WI38 (cell line): ENCODE measurements around the gene GPR45.

Experiments
- H3K4me3 ChIP-seq: 2 replicates; pipeline ENCODE4 v1.5.1; 2011; ENCODE audit warnings: low read depth, mild to moderate bottlenecking, control low read depth, low read length
- TF ChIP-seq, protein P1 (sequence below): IDR thresholded peaks from 2 replicates; pipeline ENCODE4 v1.5.1; 2012; ENCODE audit warnings: low read depth, mild to moderate bottlenecking, control low read depth, low read length

The GPR45 gene

DNA sequence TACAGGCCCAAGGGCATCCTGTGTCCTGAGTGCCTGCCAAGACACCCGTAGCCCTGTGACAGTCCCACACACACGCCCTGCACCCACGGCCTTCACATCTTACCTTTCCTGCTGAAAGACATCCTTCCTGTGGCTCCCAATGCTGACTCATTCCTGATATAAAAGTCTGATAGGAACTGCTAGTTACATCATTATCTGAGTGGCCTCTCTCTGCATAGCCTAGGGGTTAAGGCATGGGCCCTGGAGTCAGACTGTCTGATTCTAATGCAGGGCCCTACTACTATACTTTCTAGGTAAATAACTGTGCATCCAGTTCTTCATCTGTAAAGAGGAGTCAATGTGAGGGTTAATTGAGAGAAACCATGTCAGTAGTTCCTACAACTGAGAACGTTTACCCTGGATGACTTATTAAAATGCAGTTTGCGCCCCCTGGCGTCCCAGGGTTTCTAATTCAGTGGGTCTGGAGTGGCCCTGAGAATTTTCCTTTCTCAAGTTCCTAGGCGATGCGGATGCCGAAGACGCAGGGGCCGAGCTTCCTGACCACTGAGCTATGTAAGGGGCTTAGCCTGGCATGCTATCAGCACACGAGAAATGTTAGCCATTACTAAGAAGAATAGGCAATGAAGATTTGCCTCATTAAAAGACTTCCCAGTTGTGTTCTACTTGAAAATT, 6.0 kb upstream of the GPR45 start:
- TF ChIP-seq, protein P1, sequence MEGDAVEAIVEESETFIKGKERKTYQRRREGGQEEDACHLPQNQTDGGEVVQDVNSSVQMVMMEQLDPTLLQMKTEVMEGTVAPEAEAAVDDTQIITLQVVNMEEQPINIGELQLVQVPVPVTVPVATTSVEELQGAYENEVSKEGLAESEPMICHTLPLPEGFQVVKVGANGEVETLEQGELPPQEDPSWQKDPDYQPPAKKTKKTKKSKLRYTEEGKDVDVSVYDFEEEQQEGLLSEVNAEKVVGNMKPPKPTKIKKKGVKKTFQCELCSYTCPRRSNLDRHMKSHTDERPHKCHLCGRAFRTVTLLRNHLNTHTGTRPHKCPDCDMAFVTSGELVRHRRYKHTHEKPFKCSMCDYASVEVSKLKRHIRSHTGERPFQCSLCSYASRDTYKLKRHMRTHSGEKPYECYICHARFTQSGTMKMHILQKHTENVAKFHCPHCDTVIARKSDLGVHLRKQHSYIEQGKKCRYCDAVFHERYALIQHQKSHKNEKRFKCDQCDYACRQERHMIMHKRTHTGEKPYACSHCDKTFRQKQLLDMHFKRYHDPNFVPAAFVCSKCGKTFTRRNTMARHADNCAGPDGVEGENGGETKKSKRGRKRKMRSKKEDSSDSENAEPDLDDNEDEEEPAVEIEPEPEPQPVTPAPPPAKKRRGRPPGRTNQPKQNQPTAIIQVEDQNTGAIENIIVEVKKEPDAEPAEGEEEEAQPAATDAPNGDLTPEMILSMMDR: peak; percentile 73
- H3K4me3 ChIP-seq: no peak overlapping the region

DNA sequence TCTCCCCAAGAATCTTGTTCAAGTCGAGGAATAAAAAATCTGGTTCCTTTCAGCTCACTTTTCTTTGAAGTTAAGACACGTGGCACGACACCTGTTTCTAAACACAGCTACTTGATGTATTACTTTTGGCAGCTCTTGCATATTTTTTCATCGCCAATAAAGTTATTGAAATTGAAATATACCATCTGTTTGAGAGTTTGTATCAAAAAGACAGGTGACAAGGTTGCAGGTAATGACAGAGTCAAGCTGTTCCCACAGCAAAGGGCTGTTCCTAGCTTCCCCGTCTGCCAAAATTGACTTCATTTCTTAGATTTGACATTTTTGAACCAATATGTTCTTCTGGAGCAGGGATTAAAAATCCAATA, 5.5 kb upstream of the GPR45 start:
- no peak overlapping the region for H3K4me3 ChIP-seq
- TF ChIP-seq, protein P1: no peak

DNA sequence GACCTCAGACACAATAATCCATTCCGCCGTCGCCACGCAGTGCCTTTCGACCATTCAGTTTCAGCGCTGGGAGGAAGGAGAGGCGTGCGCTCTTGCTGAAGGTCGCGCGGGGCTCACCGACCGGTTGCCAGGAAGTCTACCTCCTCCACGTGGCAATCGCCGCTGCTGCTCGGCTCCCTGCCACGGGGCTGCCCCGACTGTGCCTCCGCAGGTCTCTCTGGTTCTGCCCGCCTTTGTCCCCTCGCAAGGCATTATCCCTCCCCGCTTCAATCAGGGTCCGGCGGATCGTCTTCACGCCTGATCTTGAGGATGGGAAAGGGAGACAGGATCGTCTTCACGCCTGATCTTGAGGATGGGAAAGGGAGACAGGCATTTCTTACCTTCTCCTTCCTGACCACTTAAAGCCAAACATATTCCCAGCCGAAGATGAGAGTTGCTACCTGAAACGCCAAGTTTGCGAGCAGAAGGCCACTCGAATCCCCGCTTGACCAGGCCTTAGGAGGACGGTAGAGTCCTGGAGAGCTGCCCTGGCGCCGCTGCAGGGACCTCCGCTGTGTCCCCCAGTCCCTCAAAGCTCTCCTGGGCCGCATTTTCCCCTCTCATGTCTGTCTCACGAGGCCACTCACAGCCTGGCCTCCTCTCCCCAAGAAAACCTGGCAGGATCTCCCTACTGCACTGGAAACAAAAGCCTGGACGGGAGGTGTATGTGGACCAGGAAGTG, 4.3 kb upstream of the GPR45 start:
- no peak overlapping the region for H3K4me3 ChIP-seq
- TF ChIP-seq, protein P1: no peak

DNA sequence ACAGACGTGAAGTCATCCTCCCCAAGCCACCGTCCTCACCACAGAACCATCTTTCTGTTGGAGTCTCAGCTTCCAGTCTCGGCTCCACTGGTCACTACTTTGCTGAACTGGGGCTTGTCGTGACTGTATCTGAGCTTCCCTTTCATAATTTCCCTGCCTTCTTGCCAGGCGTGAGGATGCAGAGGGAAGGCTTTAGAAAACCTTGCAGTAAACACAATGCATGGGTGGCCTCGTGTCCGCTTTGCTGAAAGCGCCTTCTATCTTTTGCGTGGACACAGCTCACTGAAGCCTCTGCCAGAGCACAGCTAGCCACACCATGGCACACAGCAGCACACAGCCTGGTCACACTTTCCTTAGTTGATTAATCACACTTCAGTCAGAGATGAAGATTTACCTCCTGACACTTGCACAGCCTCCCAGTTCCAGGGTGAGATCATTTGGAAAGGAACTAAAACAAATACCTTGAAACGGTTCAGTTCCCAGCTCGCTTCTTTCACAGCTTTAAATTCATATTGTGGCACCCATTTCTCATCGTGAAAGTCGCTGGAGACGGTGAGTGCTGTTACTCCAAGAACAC, 2.8 kb upstream of the GPR45 start:
- TF ChIP-seq, protein P1: no peak
- H3K4me3 ChIP-seq: no peak overlapping the region

DNA sequence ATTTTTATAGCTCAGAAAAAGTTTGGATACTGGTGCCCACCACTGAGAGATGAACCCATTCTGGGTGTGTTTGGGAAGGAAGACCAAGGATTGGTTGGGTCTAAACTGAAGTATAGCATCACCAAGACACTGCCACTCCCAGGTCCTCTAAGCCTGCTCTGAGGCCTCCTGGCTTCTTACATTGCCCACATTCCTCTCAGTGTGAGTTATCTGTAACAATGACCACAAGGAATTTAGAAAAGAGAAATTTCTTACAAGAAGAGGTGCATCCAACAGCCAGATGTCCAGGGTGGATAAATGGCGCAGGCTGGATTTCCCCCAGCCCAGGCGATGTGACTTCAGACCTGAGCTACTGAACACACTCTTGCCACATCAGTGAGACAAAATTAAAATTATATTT, 1.6 kb upstream of the GPR45 start:
- TF ChIP-seq, protein P1: no peak

DNA sequence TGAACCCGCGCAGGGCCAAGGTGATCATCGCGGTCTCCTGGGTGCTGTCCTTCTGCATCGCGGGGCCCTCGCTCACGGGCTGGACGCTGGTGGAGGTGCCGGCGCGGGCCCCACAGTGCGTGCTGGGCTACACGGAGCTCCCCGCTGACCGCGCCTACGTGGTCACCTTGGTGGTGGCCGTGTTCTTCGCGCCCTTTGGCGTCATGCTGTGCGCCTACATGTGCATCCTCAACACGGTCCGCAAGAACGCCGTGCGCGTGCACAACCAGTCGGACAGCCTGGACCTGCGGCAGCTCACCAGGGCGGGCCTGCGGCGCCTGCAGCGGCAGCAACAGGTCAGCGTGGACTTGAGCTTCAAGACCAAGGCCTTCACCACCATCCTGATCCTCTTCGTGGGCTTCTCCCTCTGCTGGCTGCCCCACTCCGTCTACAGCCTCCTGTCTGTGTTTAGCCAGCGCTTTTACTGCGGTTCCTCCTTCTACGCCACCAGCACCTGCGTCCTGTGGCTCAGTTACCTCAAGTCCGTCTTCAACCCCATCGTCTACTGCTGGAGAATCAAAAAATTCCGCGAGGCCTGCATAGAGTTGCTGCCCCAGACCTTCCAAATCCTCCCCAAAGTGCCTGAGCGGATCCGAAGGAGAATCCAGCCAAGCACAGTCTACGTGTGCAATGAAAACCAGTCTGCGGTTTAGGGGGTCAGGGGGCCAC, 897 bp downstream of the GPR45 start:
- TF ChIP-seq, protein P1: no peak
- no peak overlapping the region for H3K4me3 ChIP-seq

More for the DNA sequence above, 1.6 kb upstream of the GPR45 start:
- H3K4me3 ChIP-seq: no peak overlapping the region
